GM21423 (cell line): ENCODE results near the gene CDK2.

Source experiments
- ATAC-seq: cut with Tn5 transposase; IDR thresholded peaks from one replicate; pipeline ENCODE4 v1.9.1; 2021; ENCODE audit warnings: mild to moderate bottlenecking, moderate library complexity; ENCODE audit not compliant: unreplicated experiment

The CDK2 gene

GRCh38 chr12:56007564-56008559 is 41.2 kb downstream of the CDK2 start:
- peak; percentile 32 for ATAC-seq

- no peak for ATAC-seq
These were observed 43.5 kb downstream of the CDK2 start for GRCh38 chr12:56010111-56010570.

GRCh38 chr12:56011509-56012090 is 45.0 kb downstream of the CDK2 start:
- ATAC-seq, result no peak

- ATAC-seq, result no peak
These were observed 46.9 kb downstream of the CDK2 start for GRCh38 chr12:56013482-56013881.

GRCh38 chr12:56014205-56014604 is 47.6 kb downstream of the CDK2 start:
- no peak for ATAC-seq

- no peak for ATAC-seq
These were observed 50.6 kb downstream of the CDK2 start for GRCh38 chr12:56017181-56017580.

- no peak for ATAC-seq
These were observed 51.7 kb downstream of the CDK2 start for GRCh38 chr12:56018356-56018755.

GRCh38 chr12:56020423-56021184 is 54.0 kb downstream of the CDK2 start, which contains the start of gene IKZF4:
IKZF4 (plus strand) TSS chr12:56021043; CDS start chr12:56021494, 451 bp downstream.
- ATAC-seq, result no peak

- ATAC-seq, result no peak
These were observed 55.4 kb downstream of the CDK2 start for GRCh38 chr12:56021889-56022497.
